ENCODE results near the gene EHD4.

The EHD4 gene

DNA sequence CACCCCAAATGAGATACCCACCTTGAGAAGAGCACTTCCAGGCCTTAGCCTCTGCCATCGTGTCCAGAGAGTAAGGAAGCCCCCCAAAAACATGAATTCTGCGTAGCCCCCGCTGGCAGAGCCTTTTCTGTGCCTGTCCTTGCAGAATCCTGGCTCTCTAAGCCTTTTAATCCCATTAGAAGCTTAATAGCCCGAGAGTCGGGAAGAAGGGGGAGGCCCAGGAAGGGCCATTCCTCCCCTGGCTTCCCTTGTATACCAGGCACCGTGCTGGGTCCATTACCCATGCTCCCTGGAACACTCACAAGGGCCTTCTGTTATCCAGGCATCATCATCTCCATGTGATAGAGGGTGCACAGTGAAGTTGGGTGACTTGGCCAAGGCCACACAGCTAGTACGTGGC is 85.6 kb downstream of the EHD4 start:
- no peak for FAIRE-seq
- no peak for DNase-seq (ENCODE audit: extremely low spot score, insufficient read length, low read depth)

DNA sequence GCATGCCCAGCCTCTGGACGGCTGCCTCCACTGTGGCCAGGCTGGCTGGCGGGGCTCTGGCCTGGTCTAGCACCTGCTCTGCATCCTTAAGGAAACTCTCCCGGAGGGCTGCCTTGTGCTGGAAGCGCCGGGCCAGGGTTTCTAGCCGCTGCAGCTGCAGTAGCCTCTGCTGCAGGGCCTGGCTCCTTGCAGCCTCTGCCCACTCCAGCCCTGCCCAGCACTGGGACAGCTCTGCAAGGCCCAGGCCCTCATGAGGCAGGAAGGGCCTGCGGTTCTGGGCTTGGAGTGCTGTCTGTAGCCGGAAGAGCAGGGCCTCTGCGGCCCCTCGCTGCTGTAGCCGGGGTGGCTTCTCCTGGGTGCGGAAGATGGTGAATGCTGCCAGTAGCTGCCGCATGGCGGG is 86.5 kb downstream of the EHD4 start:
- no peak for DNase-seq (ENCODE audit: extremely low spot score, insufficient read length, low read depth)
- no peak for FAIRE-seq

DNA sequence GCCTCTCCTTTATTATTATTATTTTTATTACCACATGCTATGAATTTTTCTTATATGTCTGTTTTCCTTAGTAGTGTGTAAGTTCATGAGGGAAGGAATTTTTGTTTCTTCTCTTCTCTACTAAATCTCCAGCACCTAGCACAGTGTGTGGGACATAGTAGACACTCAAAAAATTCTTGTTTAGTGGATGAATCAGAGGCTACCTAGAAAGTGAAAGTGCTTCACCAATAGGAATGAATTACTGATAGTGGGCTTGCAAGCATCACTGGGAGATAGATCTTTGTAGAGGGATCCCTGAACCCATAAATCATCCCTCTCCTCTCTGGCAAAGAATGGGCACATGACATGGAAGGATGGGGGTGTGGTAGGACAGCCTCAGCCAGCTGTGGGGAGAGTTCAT is 87.0 kb downstream of the EHD4 start:
- DNase-seq (ENCODE audit: extremely low spot score, insufficient read length, low read depth): no peak
- FAIRE-seq: no peak

DNA sequence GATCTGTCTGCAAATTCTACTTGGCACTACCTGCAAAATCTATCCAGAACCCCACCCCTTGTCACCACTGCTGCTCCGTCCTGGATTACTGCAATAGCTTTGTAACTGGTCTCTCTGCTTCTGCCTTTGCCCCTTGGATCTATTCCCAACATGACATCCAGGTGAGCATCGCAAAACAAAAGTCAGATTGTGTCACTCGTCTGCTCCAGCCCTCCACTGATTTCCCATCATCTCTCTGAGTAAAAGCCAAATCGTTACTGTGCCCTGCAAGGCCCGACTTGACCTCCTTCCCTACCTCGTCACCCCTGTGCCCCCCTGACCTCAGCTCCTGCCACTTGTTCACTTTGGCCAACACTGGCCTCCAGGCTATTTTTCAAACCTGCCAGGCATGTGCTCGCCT is 87.9 kb downstream of the EHD4 start:
- FAIRE-seq (no peak), DNase-seq (ENCODE audit: extremely low spot score, insufficient read length, low read depth) (no peak)

DNA sequence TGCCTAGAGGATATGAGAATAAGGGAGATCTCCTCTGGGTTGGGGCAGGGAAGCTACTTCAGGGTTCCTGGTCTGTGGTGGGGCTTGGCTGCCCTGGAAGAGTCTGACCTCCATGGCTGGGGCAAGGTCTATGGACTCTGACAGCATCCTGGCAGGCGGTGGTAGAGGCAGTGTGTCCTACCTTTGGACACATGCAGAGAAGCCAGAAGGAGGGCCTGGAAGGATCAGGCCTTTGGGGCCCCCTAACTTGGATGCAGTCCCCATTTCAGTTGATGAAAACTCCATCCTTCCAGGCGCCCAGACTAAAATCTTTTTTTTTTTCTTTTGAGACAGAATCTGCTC is 88.9 kb downstream of the EHD4 start:
- DNase-seq (ENCODE audit: extremely low spot score, insufficient read length, low read depth): no peak
- no peak for FAIRE-seq

DNA sequence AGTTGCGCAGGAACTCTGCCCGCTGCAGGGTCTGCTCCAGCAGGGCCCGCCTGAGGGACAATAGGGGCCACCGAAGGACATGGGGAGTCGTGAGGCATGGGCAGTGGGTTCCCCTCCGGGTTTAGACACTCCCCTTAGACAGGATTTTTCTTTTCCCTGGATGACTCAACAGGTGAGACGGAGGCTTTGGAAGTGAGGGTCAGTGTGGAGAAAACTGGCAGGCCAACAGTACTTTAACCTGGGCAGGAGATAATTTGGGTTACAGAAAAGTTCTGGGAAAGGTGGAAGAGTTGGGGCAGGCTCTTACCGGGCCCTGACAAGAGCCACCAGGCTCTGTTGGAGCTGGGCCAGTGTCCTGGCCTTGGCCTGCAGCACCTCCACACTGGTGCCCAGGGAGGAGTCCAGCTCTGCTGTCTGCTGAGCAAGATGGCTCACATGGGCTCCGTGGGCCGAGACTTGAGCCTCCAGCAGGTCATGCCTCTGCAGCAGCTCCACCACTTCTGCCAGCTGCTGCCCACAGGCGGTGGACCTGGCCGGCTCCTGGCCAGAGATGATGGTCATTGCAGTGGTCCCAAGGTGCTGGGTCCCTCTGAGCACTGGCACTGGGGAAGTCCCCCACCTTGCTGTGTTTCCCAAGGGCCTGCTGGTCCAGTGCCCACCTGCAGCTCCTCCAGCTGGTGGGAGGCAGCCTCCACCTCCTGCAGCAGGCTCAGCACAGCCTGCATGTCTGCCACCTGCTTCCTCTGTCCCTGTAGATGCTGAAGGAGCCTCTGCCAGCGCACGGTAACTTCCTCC is 89.5 kb downstream of the EHD4 start:
- FAIRE-seq (no peak), DNase-seq (ENCODE audit: extremely low spot score, insufficient read length, low read depth) (no peak)

DNA sequence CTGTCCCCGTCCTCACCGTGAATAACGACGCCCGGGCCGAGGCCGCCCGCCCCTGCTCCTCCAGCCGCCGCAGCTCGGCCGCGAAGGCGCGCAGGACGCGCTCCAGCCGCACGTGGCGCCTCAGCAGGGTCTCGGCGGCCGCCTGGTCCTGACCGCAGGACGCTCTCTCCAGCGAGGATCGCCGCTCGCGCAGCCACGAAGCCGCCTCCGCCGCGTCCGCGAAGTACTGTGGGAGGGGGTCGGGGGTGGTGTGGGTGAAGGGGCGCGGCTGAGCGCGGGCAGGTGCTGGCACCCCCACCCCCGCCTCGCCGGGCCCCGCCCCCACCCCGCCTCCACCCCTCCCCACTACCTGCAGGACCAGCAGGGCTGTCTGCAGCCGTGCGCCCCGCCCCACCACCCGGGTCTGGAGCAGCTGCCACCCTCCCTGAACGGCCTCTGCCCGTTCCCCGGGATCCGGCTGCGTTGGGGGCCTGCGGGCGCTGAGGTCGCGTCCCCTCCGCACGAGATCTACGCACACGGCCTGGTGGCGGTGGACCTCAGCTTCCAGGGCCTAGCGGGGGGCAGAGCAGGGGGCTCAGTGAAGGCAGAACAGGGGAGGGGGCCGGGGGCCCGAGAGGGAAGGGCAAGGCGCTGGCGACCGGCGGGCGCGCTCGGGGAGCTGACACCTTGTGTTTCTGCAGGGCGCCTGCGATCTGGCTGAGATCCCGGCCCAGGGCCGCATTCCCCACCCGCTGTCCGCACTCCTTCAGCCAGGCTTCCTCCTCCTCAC is 90.3 kb downstream of the EHD4 start:
- no peak for FAIRE-seq
- DNase-seq (ENCODE audit: extremely low spot score, insufficient read length, low read depth): no peak

DNA sequence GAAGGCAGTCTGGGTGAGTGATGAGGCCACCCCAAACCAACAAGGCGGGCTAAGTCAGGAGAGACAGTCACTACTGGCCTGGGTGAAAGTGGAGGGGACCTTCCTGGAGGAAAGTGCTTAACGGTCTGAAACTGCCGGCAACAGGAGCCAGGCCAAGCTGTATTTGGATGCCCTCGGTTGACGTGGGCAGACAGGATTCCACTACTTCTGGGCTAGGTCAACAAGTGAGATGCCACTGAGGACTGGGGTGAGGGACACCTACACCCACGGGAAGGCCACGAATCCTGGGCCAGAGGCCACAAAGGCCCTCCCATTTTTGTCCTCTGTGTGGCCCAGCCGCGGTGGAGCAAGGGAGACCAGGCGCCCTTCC is 90.8 kb downstream of the EHD4 start:
- no peak for FAIRE-seq
- no peak for DNase-seq (ENCODE audit: extremely low spot score, insufficient read length, low read depth)

DNA sequence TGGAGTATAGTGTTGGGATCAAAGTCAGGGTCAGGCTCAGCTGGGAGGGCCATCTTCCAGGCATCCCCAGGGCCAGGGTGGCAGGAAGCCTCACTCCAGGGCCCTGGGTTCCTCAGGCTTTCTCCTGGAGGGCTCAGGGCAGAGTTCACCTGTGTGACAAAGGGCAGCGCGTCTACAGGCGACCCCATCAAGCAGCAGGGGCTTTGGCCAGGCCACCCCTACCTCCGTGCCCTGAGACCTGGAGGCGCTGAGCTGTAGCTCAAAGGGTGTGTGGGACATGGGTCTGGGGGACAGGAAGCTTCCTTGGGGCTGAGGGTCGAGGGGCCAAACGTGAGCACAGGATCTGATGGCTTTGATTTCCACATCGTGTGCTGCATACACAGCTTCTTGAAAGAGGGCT is 91.3 kb downstream of the EHD4 start:
- FAIRE-seq: no peak
- no peak for DNase-seq (ENCODE audit: extremely low spot score, insufficient read length, low read depth)

DNA sequence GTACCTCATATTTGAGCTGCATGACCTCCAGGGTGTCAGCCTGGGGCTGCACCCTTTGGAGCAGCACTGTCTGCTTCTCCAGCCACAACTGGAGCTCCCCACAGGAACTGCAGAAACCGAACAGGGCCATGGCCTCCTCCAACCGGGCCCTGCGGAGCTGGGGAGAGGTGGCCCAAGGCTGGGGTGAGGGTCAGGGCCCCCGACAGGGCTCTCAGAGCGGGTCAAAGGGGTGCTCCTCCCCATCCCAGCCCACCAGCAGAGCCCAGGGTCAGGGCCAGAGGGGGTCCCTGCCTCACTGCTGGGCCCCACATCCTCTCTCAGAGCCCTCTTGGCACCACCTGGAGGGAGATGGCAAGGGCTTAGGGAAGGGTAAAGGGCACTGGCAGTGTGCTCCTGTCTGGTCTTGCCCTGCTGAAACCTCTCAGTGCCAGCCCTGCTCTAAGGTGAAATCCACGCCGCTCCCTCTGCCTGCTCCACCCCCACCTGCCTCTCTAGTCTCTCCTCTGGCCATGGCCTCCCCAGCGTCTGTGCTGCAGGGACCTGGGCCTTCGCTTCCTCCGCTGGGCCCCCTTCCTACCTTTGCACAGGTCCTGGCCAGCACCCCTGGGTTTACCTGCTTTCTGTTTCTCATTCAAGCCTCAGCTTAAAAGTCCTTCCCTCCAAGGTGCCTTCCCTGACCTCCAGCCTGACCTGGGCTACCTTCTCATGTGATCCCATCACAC is 92.0 kb downstream of the EHD4 start:
- DNase-seq (ENCODE audit: extremely low spot score, insufficient read length, low read depth) (no peak), FAIRE-seq (no peak)

DNA sequence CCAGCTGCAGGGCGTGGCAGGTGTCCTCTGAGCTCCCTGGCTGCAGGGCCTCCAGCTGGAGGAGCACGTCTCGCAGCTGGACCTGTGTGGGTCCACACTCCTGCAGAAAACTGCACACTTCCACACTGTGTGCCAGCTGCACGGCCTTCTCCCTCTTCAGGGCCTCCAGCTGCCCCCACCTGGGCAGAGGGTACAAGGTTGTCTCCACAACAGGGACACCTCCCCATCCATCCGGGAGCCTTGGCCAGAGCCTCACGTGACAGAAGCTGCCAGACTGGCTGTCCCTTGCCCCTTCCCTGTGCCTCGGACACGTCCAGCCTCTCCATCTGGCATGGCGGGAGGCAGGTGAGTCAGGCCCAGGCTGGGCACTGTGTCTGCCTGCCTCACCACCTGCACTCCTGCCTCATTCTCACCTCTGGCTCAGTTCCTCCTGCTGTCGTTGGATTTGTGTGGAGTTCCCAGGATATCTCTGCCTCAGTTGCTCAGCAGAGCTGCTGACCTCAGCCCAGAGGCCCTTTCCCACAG is 93.0 kb downstream of the EHD4 start:
- FAIRE-seq (no peak), DNase-seq (ENCODE audit: extremely low spot score, insufficient read length, low read depth) (no peak)

DNA sequence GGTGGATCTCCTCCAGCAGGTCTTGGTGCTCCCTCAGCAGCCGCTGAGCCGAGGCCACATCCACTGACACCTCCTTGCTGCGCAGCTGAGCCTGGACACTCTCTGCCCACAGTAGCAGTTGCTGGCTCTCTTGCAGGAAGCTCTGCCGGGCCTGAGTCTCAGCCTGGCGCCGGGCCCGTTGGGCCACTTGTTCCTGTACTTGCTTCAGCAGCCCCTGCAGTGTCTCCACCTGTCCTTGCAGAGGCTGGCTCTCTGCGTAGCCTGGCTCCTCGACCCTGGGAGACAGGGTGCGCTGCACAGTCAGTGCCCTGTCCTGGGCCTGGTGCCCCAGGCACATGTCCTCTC is 94.0 kb downstream of the EHD4 start:
- FAIRE-seq: no peak
- DNase-seq (ENCODE audit: extremely low spot score, insufficient read length, low read depth): no peak

DNA sequence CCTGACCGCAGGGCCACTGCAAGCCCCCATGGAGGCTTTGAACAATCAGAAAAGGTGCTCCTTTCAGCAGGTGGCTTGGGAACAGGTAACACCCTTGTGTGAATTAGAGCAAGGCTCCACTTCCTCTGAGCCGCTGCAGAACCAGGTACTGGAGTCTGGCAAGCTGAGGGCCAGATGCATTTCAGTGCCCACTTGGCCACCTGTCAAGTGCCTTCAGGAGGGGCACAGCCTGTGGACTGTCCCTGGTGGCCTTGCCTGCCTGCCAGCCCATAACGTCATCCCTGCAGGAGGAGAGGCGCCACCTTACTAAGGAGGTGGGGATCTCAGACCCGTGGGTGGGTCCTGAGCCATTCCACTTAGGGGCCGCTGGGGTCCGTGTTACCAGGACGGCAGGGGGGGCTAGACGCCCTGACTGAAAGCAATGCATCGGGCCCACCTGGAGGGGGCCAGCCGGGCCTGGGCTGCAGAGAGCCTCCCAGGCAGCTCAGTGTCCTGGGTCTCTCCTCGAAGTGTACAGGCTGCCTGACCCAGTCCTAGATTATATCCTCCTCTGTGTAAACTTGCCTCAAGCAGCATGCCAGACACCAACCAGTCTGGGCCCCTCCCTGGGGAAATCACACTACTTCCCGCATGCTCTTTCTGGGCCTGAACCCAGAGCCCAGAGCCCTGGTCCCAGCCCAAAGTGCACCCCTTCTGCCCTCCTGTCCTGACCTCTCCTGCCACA is 94.6 kb downstream of the EHD4 start:
- DNase-seq (ENCODE audit: extremely low spot score, insufficient read length, low read depth) (no peak), FAIRE-seq (no peak)

DNA sequence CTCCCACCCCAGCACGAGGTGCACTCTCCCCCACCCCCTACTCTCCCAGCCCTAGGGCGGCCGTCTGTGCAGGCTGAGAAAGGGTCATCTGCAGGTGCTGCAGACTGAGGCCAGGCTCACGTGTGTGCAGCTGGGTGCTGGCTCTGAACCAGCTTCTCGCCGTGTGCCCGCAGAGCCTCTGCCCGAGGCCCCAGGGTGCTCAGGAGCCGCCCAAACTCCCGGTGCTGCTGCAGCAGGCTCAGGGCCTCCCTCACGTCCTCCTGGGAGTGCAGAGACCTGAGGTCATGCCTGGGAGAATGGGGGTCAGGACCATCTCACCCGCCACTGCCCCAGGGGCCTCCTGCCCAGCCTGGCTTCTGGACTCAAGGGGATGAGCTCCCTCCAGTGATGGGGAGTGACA is 95.7 kb downstream of the EHD4 start:
- DNase-seq (ENCODE audit: extremely low spot score, insufficient read length, low read depth) (no peak), FAIRE-seq (no peak)

DNA sequence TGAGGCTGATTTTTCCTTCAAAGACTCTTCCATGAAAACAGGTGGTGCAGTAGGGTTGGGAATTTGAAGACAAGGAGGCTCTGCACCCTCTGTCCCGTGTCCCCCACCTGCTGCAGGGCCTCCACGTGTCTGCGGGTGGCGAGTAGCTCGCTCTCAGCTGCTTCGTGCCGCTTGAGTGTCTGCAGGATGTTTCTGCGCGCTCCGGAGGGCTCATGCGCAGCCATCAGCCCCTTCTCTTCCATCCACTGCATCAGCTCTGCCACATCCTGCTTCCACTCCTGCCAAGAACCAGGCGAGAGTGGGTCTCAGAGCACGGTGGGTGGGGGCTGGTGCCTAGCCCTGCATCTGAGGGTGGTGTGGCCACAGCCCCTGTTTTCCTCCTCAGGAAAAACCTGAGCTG is 96.3 kb downstream of the EHD4 start:
- FAIRE-seq (no peak), DNase-seq (ENCODE audit: extremely low spot score, insufficient read length, low read depth) (no peak)

DNA sequence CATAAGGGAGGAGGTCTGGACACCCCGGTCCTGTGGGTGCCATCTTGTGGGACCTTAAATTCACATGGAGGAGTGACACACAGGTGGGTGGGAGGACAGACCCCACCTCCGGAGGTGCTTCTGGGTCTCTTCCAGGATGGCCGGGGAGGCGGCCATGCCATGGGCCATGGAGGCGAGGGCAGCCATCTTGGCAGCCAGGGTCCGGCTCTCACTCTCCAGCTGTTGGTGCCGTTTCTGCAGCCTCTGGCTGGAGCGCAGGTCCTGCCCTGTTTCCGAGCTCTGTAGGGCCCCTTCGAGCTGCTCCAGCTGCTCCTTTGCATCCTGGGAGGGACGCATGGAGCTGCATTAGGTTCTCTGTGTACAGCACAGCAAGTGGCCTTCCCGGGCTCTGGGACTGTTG is 97.6 kb downstream of the EHD4 start:
- FAIRE-seq (no peak), DNase-seq (ENCODE audit: extremely low spot score, insufficient read length, low read depth) (no peak)

DNA sequence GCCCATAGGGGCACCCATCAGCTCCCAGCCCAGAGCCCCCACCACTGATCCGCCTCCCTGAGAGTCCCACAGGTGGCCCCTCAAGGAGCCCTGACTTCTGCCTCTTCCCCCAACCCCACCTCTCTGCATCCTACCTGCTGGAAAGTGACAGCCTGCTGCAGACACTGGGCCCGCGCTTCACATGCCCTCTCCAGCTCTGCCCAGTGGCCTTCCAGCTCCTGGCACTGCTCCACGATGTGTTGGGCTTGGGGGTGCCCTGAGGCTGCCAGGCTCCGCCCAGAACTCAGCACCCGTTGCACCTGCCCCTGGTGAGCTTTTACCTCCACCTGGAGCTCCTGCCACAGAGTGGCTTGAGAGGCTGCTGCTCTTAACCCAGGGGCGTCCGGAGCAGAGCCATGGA is 98.6 kb downstream of the EHD4 start:
- no peak for DNase-seq (ENCODE audit: extremely low spot score, insufficient read length, low read depth)
- FAIRE-seq: no peak

DNA sequence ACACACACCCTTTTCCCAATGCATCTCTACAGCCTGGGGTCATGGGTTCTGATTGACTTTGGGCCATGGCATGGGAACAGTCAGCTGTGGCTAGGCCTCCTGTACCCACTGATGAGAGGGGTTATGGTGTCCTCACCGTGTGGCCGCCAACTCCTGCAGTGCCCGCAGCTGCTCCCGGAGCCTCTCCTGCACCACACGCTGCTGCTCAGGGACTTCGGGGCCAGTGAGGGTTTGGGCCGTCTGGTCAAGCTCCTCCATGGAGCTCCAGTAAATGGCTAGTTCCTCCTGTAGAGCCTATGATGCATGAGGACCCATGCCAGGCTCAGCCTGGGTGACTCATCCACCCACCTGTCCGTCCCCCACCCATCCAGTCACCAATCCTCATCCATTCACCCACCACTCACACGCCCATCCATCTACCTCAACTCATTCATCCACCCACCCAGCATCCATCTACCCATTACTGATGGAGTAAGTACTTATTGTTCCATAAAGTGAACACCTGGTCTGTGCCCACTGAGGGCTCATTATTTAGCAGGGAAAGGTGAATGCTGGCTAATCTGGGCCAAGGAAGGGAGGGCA is 100.1 kb downstream of the EHD4 start:
- FAIRE-seq (no peak), DNase-seq (ENCODE audit: extremely low spot score, insufficient read length, low read depth) (no peak)

DNA sequence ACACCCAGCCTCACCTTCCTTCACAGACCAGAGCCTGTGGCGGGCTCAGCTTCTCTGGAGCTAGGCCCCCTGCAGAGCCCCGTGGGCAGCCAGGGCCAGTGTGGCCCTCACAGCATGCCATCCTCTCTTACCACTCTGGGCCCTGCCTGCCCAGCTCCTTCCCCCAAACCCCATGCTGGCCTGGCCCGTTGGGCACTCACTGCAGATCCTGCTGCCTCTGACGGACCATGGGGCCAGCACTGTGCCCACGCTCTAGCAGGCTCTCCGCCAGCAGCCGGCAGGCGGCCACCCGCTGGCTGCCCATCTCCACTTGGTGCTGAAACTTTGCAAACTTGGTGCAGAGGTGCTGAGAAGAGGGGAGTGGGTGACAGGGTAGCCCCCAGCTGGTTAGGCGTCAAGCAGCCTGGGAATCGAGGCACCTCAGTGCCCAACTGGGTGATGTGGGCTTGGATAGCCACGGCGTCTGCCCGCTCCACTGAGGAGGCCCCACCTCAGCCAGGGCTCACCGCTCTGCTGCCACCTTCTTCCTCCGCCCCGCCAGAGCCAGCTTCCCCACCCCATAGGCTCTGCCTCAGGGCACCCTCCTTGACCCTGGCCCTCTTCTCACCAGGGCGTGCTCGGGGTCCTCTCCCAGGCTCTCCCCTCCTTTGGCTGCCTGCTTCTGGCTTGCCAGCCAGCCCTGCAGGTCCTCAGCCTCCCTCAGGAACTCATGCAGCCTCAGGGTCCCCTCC is 101.0 kb downstream of the EHD4 start:
- DNase-seq (ENCODE audit: extremely low spot score, insufficient read length, low read depth): no peak
- no peak for FAIRE-seq

DNA sequence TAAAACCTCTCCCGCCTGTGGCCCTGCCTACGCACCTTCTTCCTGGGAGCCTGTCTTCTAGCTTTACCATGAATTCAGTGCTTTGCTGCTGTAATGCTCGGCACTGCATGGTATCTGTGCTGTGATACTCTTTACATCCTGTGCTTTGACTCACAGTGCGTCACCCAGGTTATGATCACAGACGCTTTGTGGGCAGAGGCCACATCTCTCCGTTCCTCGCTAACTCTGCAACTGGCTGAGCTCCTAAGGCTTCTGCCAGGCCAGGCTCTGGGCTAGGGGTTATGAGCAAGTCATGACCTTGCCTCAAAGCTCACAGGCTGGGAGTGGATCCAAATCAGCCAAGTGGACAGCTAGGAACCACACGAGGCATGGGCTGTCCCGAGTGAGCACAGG is 101.7 kb downstream of the EHD4 start:
- DNase-seq (ENCODE audit: extremely low spot score, insufficient read length, low read depth): no peak
- no peak for FAIRE-seq
